Putamen (tissue), 1 donor: ENCODE results near the gene CBLN4.

Source experiments
- DNase-seq: peaks from one replicate; pipeline ENCODE4 v3.0.0-alpha.2; 2016; ENCODE audit warnings: low spot score

Gene CBLN4

GRCh38 chr20:56005389-56005715 is at the start of gene CBLN4:
CBLN4 (minus strand) TSS chr20:56005519; CDS start chr20:56004171, 1,348 bp downstream.
- DNase-seq: no peak

- no peak for DNase-seq
These were observed 37.9 kb upstream of the CBLN4 start for GRCh38 chr20:56043227-56043626.

- DNase-seq: no peak
These were observed 26.9 kb upstream of the CBLN4 start for GRCh38 chr20:56032251-56032650.

GRCh38 chr20:56018716-56019115 is 13.4 kb upstream of the CBLN4 start:
- DNase-seq: no peak

GRCh38 chr20:56018194-56018593 is 12.9 kb upstream of the CBLN4 start:
- no peak for DNase-seq

- DNase-seq: no peak
These were observed 12.2 kb upstream of the CBLN4 start for GRCh38 chr20:56017560-56017959.

GRCh38 chr20:56014998-56015397 is 9.7 kb upstream of the CBLN4 start:
- no peak for DNase-seq

GRCh38 chr20:56014151-56014550 is 8.8 kb upstream of the CBLN4 start:
- no peak for DNase-seq

- DNase-seq: no peak
These were observed 519 bp downstream of the CBLN4 start for GRCh38 chr20:56004611-56005388.

GRCh38 chr20:56004007-56004406 is 1.3 kb downstream of the CBLN4 start:
- DNase-seq: no peak

- no peak for DNase-seq
These were observed 2.2 kb downstream of the CBLN4 start for GRCh38 chr20:56002908-56003800.

- DNase-seq: no peak
These were observed 3.4 kb downstream of the CBLN4 start for GRCh38 chr20:56001890-56002289.

- DNase-seq: no peak
These were observed 4.1 kb downstream of the CBLN4 start for GRCh38 chr20:56001106-56001785.

- DNase-seq: no peak
These were observed 26.8 kb downstream of the CBLN4 start for GRCh38 chr20:55978550-55978949.

- DNase-seq: no peak
These were observed 27.4 kb downstream of the CBLN4 start for GRCh38 chr20:55977690-55978459.

- DNase-seq: no peak
These were observed 30.7 kb downstream of the CBLN4 start for GRCh38 chr20:55974491-55975202.

- no peak for DNase-seq
These were observed 40.5 kb downstream of the CBLN4 start for GRCh38 chr20:55964790-55965189.

- DNase-seq: no peak
These were observed 43.7 kb downstream of the CBLN4 start for GRCh38 chr20:55961376-55962330.

- DNase-seq: no peak
These were observed 52.1 kb downstream of the CBLN4 start for GRCh38 chr20:55953201-55953600.

GRCh38 chr20:55947701-55948100 is 57.6 kb downstream of the CBLN4 start:
- no peak for DNase-seq
